Measurements from ENCODE around the gene ATG7. TPM values are rescaled to one million over a fixed set of nuclear protein-coding genes. Genes with fewer than 3 reads are reported as not detected.

Gene ATG7
- total and polyA plus RNA-seq, 4 donors = 7.4 to 53.8 (median 15.6) TPM

- H3K9me3 ChIP-seq (ENCODE audit: control insufficient read depth in 4 of 4, low read length in 3 of 4) = no peaks in the 10 kb centered on the region
- whole genome bisulfite sequencing = 95% methylated on average over 11 of the region's 11 CpGs
- no peak for DNase-seq (ENCODE audit: low spot score)
- H3K27me3 ChIP-seq (ENCODE audit: control insufficient read depth in 4 of 4, insufficient read depth in 4 of 4, low read length in 3 of 4) = no peaks in the 10 kb centered on the region
- peaks cover 1 to 3% (median 3%) of the 10 kb centered on the region in 4 donors for H3K36me3 ChIP-seq (ENCODE audit: control insufficient read depth in 4 of 4, insufficient read depth in 3 of 4, low read depth in 1 of 4, low read length in 3 of 4)
- no peak overlapping the region for H3K4me3 ChIP-seq (ENCODE audit: low read depth in 1 of 3, low read length in 3 of 3)
- TF ChIP-seq HNF4A (conservative IDR thresholded peaks at IDR 0.05) (no peak), TAF1 (conservative IDR thresholded peaks at IDR 0.05) (no peak), REST (IDR thresholded peaks at IDR 0.05) (no peak), FOXA2 (IDR thresholded peaks at IDR 0.05) (no peak)
- TF ChIP-seq, protein P1, sequence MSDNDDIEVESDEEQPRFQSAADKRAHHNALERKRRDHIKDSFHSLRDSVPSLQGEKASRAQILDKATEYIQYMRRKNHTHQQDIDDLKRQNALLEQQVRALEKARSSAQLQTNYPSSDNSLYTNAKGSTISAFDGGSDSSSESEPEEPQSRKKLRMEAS (IDR thresholded peaks at IDR 0.05) = no peak
- no peaks in the 10 kb centered on the region for H3K4me1 ChIP-seq (ENCODE audit: control insufficient read depth in 4 of 4, insufficient read depth in 4 of 4, low read length in 3 of 4)
- no peak overlapping the region for H3K9ac ChIP-seq (ENCODE audit: low read depth in 1 of 2, low read length in 2 of 2)
- no peak overlapping the region for H3K27ac ChIP-seq (ENCODE audit: low read depth in 1 of 2, low read length in 2 of 2)
Observed at GRCh38 chr3:11375333-11376088, 103.3 kb downstream of the ATG7 start.

- Histone ChIP-seq H3K4me1 (ENCODE audit: control insufficient read depth in 4 of 4, insufficient read depth in 4 of 4, low read length in 3 of 4) (no peaks in the 10 kb centered on the region), H3K9me3 (ENCODE audit: control insufficient read depth in 4 of 4, low read length in 3 of 4) (no peaks in the 10 kb centered on the region), H3K27me3 (ENCODE audit: control insufficient read depth in 4 of 4, insufficient read depth in 4 of 4, low read length in 3 of 4) (no peaks in the 10 kb centered on the region), H3K27ac (ENCODE audit: low read depth in 1 of 2, low read length in 2 of 2) (no peak overlapping the region), H3K9ac (ENCODE audit: low read depth in 1 of 2, low read length in 2 of 2) (no peak overlapping the region), H3K4me3 (ENCODE audit: low read depth in 1 of 3, low read length in 3 of 3) (no peak overlapping the region), H3K36me3 (ENCODE audit: control insufficient read depth in 4 of 4, insufficient read depth in 3 of 4, low read depth in 1 of 4, low read length in 3 of 4) (peaks cover 0 to 4% (median 2%) of the 10 kb centered on the region in 4 donors)
- DNase-seq (ENCODE audit: low spot score) = no peak
- WGBS = 89% methylated on average over 2 of the region's 2 CpGs
- TF ChIP-seq HNF4G (IDR thresholded peaks at IDR 0.05) (no peak), SP1 (IDR thresholded peaks at IDR 0.05) (no peak), EGR1 (IDR thresholded peaks at IDR 0.05; ENCODE audit: low read depth in 2 of 2) (no peak), CTCF (IDR thresholded peaks at IDR 0.05; ENCODE audit: low read depth, low read length, missing input control) (no peak), HNF4A (conservative IDR thresholded peaks at IDR 0.05) (no peak), GABPA (IDR thresholded peaks at IDR 0.05 in 1 of 2, conservative IDR thresholded peaks at IDR 0.05 in 1 of 2) (no peak), YY1 (IDR thresholded peaks at IDR 0.05) (no peak), TAF1 (conservative IDR thresholded peaks at IDR 0.05) (no peak), NR2F2 (IDR thresholded peaks at IDR 0.05) (no peak), RXRA (IDR thresholded peaks at IDR 0.05) (no peak), REST (IDR thresholded peaks at IDR 0.05) (no peak), FOXA1 (IDR thresholded peaks at IDR 0.05) (no peak), FOXA2 (IDR thresholded peaks at IDR 0.05) (no peak)
Observed at GRCh38 chr3:11377719-11378118, 105.5 kb downstream of the ATG7 start.
